Medulla oblongata (tissue), 1 donor: ENCODE data around the gene POLR2J3.
A peak's percentile ranks its signal among the peaks of the same experiment; 100 is the strongest.
"Not testable (repeated sequence)": the region's sequence is repeated elsewhere in the genome, so short reads cannot be mapped to it uniquely, and the experiment has no call there.

Source experiments
- DNase-seq: peaks from one replicate; pipeline ENCODE4 v3.0.0-alpha.2; 2015; ENCODE audit errors: extremely low spot score

POLR2J3 gene

GRCh38 chr7:102520797-102521196 lies 51.6 kb downstream of the POLR2J3 start:
- not testable (repeated sequence) for DNase-seq

- DNase-seq: peak; percentile 3
Measured at GRCh38 chr7:102517550-102518147, 54.7 kb downstream of the POLR2J3 start, which contains the start of gene RASA4B. Gene RASA4B (minus strand): TSS chr7:102517777. CDS start chr7:102517710, 67 bp downstream.
